C4-2B (cell line): ENCODE measurements around the gene TMEM214.

ENCODE experiments used
- H3K27ac ChIP-seq: fragments of 450-650 bp; 2 replicates; pipeline ENCODE4 v1.5.1; 2017
- CTCF ChIP-seq: fragments of 450-650 bp; conservative IDR thresholded peaks from 2 replicates; pipeline ENCODE4 v1.5.1; 2017; ENCODE audit warnings: mild to moderate bottlenecking
- ZFX ChIP-seq: fragments of 450-650 bp; IDR thresholded peaks from 2 replicates; pipeline ENCODE4 v1.6.1; 2017

Gene TMEM214

DNA sequence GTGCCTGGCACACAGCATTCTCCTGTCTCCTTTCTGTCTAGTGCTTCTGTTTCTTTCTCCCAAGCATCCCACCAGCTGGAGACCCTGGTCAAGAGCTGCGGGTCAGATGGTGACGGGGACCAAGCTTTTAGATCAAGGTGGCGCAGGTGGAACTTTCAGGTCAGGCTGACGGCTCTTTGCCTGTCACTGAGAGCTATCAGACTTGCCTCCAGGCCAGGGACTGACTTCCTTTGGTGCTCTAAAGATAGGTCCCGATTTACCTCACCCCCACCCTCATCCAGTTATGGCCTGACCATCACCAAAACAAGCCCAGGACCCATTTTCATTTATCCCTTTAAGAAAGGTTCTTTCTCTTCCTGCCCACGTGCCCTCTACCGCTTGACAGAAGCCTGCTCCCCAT is 44.5 kb downstream of the TMEM214 start:
- TF ChIP-seq CTCF (no peak), ZFX (no peak)
- H3K27ac ChIP-seq, result no peak overlapping the region

DNA sequence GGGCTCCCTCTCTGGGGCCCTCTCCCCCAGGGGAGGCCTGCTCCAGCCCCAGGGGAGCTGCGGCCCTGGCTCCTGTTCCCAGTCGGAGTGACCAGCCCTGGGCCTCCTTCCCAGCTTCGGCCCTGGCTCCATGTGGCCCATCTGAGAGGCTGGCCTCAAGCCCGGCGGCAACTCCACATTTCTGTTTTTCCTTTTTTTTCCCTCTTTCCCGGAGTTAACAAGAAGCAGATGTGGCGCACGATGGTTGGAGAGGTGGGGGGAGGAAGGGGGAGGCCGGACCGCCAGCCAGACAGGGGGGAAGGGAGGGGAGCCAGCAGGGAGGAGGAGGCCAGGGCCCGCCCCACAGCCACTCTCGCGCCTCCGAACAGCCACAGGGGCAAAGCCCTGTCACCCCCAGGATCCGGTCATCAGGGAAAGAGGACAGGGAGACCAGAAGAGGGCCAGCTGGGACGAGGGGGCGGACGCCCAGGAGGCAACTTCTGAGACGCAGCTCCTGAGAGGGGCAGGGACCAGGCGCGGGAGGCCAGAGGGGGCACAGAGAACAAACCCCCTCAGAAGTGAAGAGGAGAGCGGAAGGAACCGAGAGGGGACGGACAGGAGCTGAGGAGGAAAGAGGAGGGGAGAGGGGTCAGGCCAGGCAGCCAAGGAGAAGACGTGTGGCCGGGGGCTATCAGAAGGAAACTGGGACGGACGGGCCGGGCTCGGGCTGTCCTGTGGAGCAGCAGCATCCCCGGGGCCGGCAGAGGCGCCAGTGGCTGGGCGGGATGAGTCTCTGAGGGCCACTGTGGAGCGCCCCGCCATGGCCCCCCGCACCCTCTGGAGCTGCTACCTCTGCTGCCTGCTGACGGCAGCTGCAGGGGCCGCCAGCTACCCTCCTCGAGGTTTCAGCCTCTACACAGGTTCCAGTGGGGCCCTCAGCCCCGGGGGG is 45.8 kb downstream of the TMEM214 start, which contains the start of gene EMILIN1:
TSS of gene EMILIN1 (plus strand) at position 349 of the 928 bp plus-strand sequence. CDS start at position 800, 451 bp downstream.
- no peak within 1 kb of the TSS for H3K27ac ChIP-seq
- TF ChIP-seq ZFX, result no peak
- no peak for TF ChIP-seq CTCF

DNA sequence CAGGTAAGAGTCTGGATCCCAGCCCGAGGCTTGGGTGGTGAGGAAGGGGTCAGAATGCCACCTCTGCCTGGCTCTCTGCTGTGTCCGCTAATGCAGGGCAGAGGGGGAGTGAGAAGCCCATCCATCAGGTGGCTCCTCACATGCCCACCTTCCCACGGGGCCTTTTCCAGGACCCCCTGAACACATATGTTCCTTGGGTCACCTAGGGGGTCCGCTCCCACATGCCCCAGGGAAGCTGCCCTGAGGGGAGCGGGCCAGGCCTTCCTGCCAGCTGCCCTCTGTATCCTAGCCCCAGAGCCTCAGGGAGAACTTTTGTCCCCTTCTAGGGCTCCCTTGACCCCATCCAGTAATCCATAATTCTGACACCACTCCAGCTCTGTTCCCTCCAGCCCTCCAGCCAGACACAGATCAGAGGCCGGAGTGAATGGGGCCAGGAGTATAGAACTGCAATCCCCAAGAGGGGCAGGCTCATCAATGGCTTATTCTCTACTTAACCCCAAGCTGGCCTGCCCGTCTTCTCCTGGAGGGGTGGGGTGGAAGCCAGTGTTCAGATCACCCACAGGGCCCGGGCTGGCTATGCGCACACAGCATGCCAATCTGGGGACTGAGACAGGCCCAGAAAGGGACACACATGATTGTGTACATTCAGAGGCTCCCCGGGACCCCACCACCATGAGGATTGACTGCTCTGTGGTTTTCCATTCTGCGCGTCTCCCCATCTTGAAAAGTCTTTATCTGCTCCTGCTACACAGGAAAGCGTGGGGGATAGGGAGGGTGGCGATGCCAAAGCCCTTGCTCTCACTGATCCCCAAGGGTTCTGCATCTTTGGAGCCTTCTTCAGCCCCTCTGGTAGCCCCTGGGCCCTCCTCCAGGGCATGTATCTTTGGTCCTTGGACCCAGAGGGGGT is 46.7 kb downstream of the TMEM214 start:
- TF ChIP-seq CTCF (no peak), ZFX (no peak)
- H3K27ac ChIP-seq, result no peak overlapping the region

GRCh38 chr2:27080140-27080469 is 47.3 kb downstream of the TMEM214 start:
- H3K27ac ChIP-seq, result no peak overlapping the region
- TF ChIP-seq CTCF (no peak), ZFX (no peak)

- no peak overlapping the region; the same call in 1 of the 2 replicates for H3K27ac ChIP-seq
- TF ChIP-seq ZFX, result no peak
- TF ChIP-seq CTCF, result no peak
Measured at GRCh38 chr2:27080603-27080936, 47.8 kb downstream of the TMEM214 start.

- H3K27ac ChIP-seq, result no peak overlapping the region; the same call in 1 of the 2 replicates
- TF ChIP-seq CTCF (no peak), ZFX (no peak)
Measured at GRCh38 chr2:27081984-27082772, 49.4 kb downstream of the TMEM214 start.
